Panc1 (cell line): ENCODE results near the gene ALG9. TPM values are rescaled to one million over a fixed set of nuclear protein-coding genes. Genes with fewer than 3 reads are reported as not detected.

Source experiments
- ATAC-seq: fragments of 200-7000 bp; cut with Tn5 transposase; 2 replicates; pipeline ENCODE4 v1.9.1; 2020; ENCODE audit warnings: mild to moderate bottlenecking, moderate library complexity
- BruUV-seq: library from RNA; stranded (reverse); fragments of 400-500 nt; replicated peaks from 2 replicates; lab custom pipeline; 2021; lab: Mats Ljungman, UMichigan
- CTCF ChIA-PET: fragments of 300-600 bp; sonication (Branson Sonifier 250); formaldehyde crosslinking; loops from one replicate; lab custom pipeline; 2022; ENCODE audit warnings: antibody characterized with exemption; lab: Charles Lee
- POLR2A ChIA-PET: fragments of 300-600 bp; sonication (Branson Sonifier 250); formaldehyde crosslinking; loops from one replicate; lab custom pipeline; 2022; ENCODE audit warnings: antibody characterized with exemption; lab: Charles Lee
- DNase-seq: peaks from one replicate; pipeline ENCODE4 v3.0.0-alpha.2; 2010; ENCODE audit warnings: low read depth, low spot score
- H3K27ac ChIP-seq: 2 replicates; pipeline ENCODE4 v1.5.1; 2011; ENCODE audit warnings: mild to moderate bottlenecking, low read length, inconsistent platforms
- H3K27me3 ChIP-seq: fragments of 200-500 bp; sonication (Bioruptor generic); 2 replicates; pipeline ENCODE4 v1.6.0; 2014; ENCODE audit warnings: low read length, inconsistent platforms; ENCODE audit not compliant: control insufficient read depth, insufficient read depth
- H3K36me3 ChIP-seq: fragments of 200-500 bp; sonication (Bioruptor generic); 2 replicates; pipeline ENCODE4 v1.5.1; 2014; ENCODE audit warnings: inconsistent platforms, mild to moderate bottlenecking, low read length, moderate library complexity; ENCODE audit not compliant: control insufficient read depth, insufficient read depth
- H3K4me1 ChIP-seq: 2 replicates; pipeline ENCODE4 v1.5.1; 2011; ENCODE audit warnings: inconsistent platforms, mild to moderate bottlenecking, low read length, moderate library complexity; ENCODE audit not compliant: control insufficient read depth, insufficient read depth
- H3K4me3 ChIP-seq, 2 experiments: 2 replicates each; pipeline ENCODE4 v1.5.1; 2011 to 2012; ENCODE audit warnings: low read depth in 2 of 2, low read length in 2 of 2, mild to moderate bottlenecking in 2 of 2, inconsistent platforms in 1 of 2, moderate library complexity in 1 of 2
- H3K9me3 ChIP-seq: fragments of 200-500 bp; sonication (Bioruptor generic); 2 replicates; pipeline ENCODE4 v1.5.1; 2014; ENCODE audit warnings: low read depth, mild to moderate bottlenecking, inconsistent platforms, low read length, moderate library complexity; ENCODE audit not compliant: control insufficient read depth, insufficient read depth
- CTCF ChIP-seq: fragments of 450-650 bp; IDR thresholded peaks from 2 replicates; pipeline ENCODE4 v1.5.1; 2017; ENCODE audit warnings: mild to moderate bottlenecking
- POLR2AphosphoS5 ChIP-seq: IDR thresholded peaks from 2 replicates; pipeline ENCODE4 v1.6.1; 2012; ENCODE audit warnings: mild to moderate bottlenecking, low read depth, low read length, moderate library complexity
- REST ChIP-seq, 2 experiments: IDR thresholded peaks; 2 replicates each; pipeline ENCODE4 v1.6.1; 2011 to 2012; ENCODE audit warnings: low read depth in 2 of 2, control low read depth in 1 of 2, low read length in 1 of 2, mild to moderate bottlenecking in 1 of 2, moderate library complexity in 1 of 2; ENCODE audit not compliant: insufficient read depth in 1 of 2
- SIN3A ChIP-seq: IDR thresholded peaks from 2 replicates; pipeline ENCODE4 v1.6.1; 2012; ENCODE audit warnings: low read depth, mild to moderate bottlenecking, low read length, moderate library complexity, borderline replicate concordance; ENCODE audit not compliant: insufficient read depth
- TCF7L2 ChIP-seq: IDR thresholded peaks from 2 replicates; pipeline ENCODE4 v1.6.1; 2011; ENCODE audit warnings: mild to moderate bottlenecking, low read depth, low read length, inconsistent platforms
- in situ Hi-C: cut with HindIII; loops from 2 replicates; pipeline ENCODE4 v1.10.0; 2016; ENCODE audit warnings: low sequenced_read_pairs, low pct_unique_long_range_greater_than_20kb
- intact Hi-C: fragments of 100-400 bp; cut with micrococcal nuclease; formaldehyde crosslinking; loops from one replicate; pipeline ENCODE4 v1.10.0; 2022; ENCODE audit not compliant: unreplicated experiment
- total RNA-seq: library from RNA; stranded (reverse); gene quantifications from one replicate; pipeline ENCODE4 v1.2.1, GENCODE V29; 2021; ENCODE audit not compliant: unreplicated experiment

ALG9 gene
- total RNA-seq, 1 experiment from 2014 or later: 27.1 TPM

- POLR2A ChIA-PET: no interaction called here
- CTCF ChIA-PET: interaction anchor here (0.7 kb wide), 1 partner anchor 1068 kb away, joined by 3 read pairs; no protein-coding TSS in a partner anchor
- no peak for ATAC-seq
Observed at GRCh38 chr11:111739299-111739698, 132.1 kb downstream of the ALG9 start.

GRCh38 chr11:111737444-111738210, 133.8 kb downstream of the ALG9 start:
- BruUV-seq: no TSS peak
- H3K27ac ChIP-seq: no peak overlapping the region
- intact Hi-C loops (no loop called here), in situ Hi-C loops (no loop called here)
- CTCF ChIA-PET: no interaction called here
- H3K4me1 ChIP-seq: peaks cover 9% of the 10 kb centered on the region; the same call in 1 of the 2 replicates
- H3K4me3 ChIP-seq: no peak overlapping the region
- H3K27me3 ChIP-seq: no peaks in the 10 kb centered on the region
- TF ChIP-seq SIN3A: no peak
- TF ChIP-seq POLR2AphosphoS5: no peak
- no peak for TF ChIP-seq REST (IDR thresholded peaks at IDR 0.05; ENCODE audit: insufficient read depth in 1 of 2, low read depth in 2 of 2, low read length in 1 of 2)
- no peak for TF ChIP-seq TCF7L2
- no peak for TF ChIP-seq CTCF
- H3K9me3 ChIP-seq: no peaks in the 10 kb centered on the region
- DNase-seq (no peak), ATAC-seq (no peak)
- POLR2A ChIA-PET: no interaction called here
- H3K36me3 ChIP-seq: peaks cover 21% of the 10 kb centered on the region

More at GRCh38 chr11:111739299-111739698, 132.1 kb downstream of the ALG9 start:
- Histone ChIP-seq H3K27ac (no peak overlapping the region), H3K9me3 (no peaks in the 10 kb centered on the region), H3K4me1 (no peaks in the 10 kb centered on the region; the same call in 1 of the 2 replicates), H3K4me3 (no peak overlapping the region), H3K27me3 (no peaks in the 10 kb centered on the region), H3K36me3 (peaks cover 26% of the 10 kb centered on the region)
- in situ Hi-C loops: no loop called here
- intact Hi-C loops: no loop called here
- no peak for TF ChIP-seq REST (IDR thresholded peaks at IDR 0.05; ENCODE audit: insufficient read depth in 1 of 2, low read depth in 2 of 2, low read length in 1 of 2)
- TF ChIP-seq SIN3A: no peak
- BruUV-seq: no TSS peak
- DNase-seq: no peak
